Right lobe of liver (tissue), 4 donors: ENCODE data around the gene SPIB.
"Not testable (repeated sequence)": the region's sequence is repeated elsewhere in the genome, so short reads cannot be mapped to it uniquely, and the experiment has no call there.

Experiments used
- CTCF ChIP-seq, 4 donors: fragments of 200-600 bp in 3 of 4; fragments of 450-650 bp in 1 of 4; IDR thresholded peaks; one replicate each; pipeline versions ENCODE4 v1.5.1 to v1.8.0; 2016 to 2022; ENCODE audit warnings: antibody characterized with exemption in 4 of 4, mild to moderate bottlenecking in 2 of 4
- POLR2A ChIP-seq: fragments of 450-650 bp; IDR thresholded peaks from one replicate; pipeline ENCODE4 v1.6.1; 2017; ENCODE audit warnings: antibody characterized with exemption, mild to moderate bottlenecking
- donor health status: DM: no; HTN: no; CAD: no.
- donor health status: DM: no; HTN: no; CAD: no.
- donor health status: DM: no; HTN: yes; CAD: no.

- not testable (repeated sequence) for TF ChIP-seq POLR2A; CTCF (IDR thresholded peaks at IDR 0.05)
Observed at GRCh38 chr19:50473336-50473735, 54.6 kb downstream of the SPIB start.
